Myocyte (in vitro differentiated cells): Measurements from ENCODE around the gene TMEM200C. TPM values are rescaled to one million over a fixed set of nuclear protein-coding genes. Genes with fewer than 3 reads are reported as not detected.

Source experiments
- microRNA-seq: library from miRNA; unstranded; fragments of <30 nt; microRNA quantifications from one replicate; pipeline ENCODE4, GENCODE V29; 2016
- total RNA-seq: library from RNA; depleted of rRNA; stranded (reverse); fragments of >200 nt; gene quantifications from 2 replicates; pipeline ENCODE4 v1.2.3, GENCODE V29; 2014

Gene TMEM200C
- total RNA-seq, 1 donor from 2014 or later = not detected

Small RNA genes within 50 kb of the gene (microRNA-seq; reads per million reads assigned to microRNA genes)
- gene MIR3976 = not detected
